GM19468 (cell line): ENCODE data around the gene KCNAB1.
"Not testable (repeated sequence)": the region's sequence is repeated elsewhere in the genome, so short reads cannot be mapped to it uniquely, and the experiment has no call there.

Source experiments
- ATAC-seq: cut with Tn5 transposase; IDR thresholded peaks from one replicate; pipeline ENCODE4 v1.9.1; 2021; ENCODE audit warnings: mild to moderate bottlenecking, moderate library complexity, moderate number of reproducible peaks; ENCODE audit not compliant: unreplicated experiment; ENCODE audit errors: extremely low read depth

KCNAB1 gene

DNA sequence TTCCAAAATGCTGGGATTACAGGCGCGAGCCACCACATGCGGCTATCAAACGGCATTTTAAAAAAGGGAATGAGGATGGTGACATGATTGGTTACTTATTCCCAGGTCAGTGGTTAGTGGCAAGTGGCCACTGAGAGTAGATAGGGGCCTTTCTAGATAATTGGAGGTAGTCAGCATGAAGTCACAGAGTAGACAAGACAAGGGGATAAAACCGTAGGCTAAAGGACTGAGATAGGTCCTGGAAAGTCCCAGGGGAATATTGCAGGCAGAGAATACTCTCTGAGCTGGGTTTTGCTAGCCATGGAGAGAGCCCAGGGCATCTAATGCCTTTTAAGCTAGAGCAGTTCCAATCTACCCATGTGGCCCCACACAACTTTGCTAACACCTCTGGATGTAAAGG lies 52.2 kb downstream of the KCNAB1 start:
- no peak for ATAC-seq

DNA sequence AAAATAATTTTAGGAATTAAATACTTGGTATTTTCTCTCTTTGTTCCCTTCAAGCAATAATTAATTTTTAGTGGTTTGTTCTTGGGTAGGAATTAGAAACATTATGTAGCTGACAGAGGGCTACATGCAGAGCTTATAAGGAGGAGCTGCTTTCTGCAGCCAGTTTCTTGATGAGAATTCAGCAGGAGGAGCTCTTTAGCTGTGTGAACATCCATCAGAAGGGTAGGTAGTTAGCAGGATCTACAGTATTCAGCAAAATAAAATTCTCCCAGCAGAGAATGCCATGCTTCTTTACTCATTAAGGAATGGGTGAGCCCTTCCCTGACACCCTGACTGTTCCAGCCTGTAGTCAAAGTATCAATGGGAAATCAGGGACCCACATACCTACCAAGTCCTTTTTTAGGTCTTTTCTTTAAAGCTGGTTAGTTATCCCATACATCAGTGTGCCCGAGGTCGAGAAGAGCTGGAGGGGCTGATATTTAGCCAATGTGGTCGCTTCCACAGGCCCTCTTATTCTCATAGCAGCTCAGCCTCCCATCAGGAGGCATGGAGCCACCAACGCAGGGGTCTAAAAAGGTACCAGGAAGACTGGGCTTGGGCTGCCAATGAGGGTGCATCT lies 54.0 kb downstream of the KCNAB1 start:
- ATAC-seq: no peak

DNA sequence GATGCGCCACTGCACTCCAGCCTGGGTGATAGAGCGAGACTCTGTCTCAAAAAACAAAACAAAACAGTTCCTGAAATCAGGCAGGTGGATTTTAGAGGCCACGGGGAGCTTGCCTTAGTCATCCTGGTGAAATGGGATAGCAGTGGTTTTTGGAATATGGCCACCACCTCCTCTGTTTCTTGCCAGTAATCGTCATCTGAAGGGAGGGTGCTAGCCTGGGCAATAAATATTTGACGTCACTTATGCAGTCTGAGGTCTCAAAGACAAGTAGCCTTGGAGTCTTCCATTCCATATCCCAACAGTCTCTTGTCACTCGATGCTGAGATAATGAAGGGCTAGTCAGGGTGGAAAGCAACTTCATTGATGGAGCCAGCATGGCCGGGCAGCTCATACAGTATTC lies 55.2 kb downstream of the KCNAB1 start:
- no peak for ATAC-seq

DNA sequence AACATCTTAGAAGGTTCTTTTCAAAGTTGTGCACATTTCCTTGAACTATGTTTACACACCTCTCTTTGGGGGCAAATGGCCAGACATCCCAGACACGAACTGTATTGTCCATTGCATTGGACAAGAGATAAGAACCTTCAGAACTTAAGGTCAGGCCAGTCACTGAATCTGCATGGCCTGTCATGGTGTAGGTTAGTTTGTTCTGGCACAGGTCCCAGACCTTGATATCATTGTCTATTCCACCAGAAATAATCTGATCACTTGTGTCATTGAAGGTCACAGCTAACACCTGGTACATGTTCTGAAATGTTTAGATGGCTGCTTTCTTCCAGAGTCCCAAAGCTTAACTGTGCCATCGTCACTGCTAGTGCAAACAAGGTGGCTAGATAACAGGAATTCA lies 55.7 kb downstream of the KCNAB1 start:
- no peak for ATAC-seq

DNA sequence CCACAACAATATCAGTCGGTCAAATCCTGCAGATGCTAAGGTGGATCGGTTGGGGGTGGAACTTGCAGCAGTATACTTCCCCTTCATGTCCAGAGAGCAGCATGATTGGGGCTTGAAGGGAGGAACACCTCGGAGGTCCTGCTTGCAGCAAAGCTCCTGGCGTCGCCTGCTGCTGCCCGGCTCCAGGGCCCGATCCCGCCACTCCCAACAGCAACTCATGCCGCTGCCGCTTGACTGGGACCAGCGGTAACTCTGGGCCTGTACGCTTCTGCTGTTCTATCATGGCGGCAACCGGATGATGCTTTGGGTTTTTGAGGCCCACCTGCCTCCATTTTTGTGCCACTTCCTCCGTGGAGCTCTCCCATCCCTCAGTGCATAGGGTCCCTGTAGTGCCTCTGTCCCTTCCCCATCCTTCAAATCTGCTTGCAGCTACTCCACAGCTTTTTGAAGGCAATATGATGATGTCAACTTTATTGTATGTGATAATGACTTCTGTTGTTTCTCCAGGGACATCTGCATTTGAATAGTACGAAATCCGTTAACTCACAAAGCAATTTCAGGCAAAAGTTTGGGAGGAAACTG lies 56.3 kb downstream of the KCNAB1 start:
- no peak for ATAC-seq

DNA sequence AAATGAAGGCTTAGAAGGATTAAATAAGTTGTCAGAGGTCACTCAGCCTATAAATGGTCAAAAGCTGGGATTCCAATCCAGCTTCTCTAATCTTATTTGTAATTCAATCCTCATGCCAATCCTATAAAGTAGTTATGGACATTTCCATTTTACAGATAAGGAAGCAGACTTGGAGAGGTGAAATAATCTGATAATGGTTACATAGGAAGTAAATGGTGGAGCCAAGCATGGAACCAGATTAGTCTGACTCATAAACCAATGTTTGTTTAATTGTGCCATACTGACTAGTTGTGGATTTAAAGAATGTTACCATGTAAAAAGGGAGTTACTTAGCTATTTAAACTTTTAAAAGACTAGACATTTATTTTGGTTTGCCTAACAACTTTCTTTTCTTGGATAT lies 59.7 kb downstream of the KCNAB1 start:
- ATAC-seq: no peak

DNA sequence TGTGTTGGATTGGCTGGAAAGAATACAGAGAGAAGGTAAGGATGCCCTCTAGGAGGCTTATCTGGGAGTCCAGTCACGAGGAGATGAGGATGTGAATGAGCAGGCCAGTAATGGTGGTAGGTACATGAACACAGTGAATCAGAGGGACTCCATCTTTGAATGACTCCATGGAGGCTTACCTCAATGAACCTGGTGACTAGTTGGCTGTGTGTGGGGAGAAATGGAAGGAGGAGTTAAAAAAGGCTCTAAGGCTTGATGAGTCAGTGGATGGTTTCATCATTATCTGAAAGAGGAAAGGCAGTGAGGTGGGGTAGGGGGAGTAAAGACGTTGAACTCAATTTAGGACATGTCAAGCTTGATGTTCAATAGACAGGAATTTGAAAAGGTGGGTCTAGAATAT lies 61.1 kb downstream of the KCNAB1 start:
- no peak for ATAC-seq

DNA sequence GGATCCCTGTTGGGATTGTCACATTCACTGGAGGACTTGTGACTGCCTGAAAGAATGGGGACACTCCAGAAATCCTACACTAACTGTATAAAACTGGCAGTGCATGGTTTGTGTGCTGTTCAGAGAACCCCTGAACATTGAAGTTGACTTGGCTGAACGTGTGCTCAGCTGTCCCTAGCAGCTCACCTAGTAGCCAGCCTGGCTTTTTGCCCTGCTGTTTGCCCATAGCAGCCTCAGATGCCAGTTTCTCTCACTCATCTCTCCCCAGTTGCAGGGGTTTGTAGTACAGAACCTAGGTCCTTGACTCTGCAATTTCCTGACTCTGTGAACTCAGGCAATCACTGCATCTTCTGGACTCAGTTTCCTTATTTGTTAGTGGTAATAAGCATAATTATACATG lies 63.0 kb downstream of the KCNAB1 start:
- no peak for ATAC-seq

DNA sequence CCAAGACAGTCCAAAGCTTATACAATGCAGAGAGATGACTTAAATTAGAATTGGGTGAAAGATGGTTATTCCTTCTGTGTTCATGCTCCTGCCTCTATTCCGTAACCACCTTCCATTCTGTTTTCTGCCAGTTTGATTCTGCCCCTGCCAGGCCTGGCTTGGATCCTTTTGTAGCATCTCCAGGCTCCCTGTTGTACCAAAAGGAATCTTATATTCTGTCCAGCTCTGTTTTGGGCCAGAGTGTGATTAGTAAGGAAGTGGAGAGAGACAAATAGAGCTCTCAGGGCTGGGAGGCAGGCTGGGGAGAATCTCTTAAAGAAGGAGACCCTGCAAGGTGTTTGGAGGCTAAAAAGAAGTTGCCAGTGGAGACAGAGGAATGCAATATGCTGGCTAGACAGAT lies 63.8 kb downstream of the KCNAB1 start:
- no peak for ATAC-seq

DNA sequence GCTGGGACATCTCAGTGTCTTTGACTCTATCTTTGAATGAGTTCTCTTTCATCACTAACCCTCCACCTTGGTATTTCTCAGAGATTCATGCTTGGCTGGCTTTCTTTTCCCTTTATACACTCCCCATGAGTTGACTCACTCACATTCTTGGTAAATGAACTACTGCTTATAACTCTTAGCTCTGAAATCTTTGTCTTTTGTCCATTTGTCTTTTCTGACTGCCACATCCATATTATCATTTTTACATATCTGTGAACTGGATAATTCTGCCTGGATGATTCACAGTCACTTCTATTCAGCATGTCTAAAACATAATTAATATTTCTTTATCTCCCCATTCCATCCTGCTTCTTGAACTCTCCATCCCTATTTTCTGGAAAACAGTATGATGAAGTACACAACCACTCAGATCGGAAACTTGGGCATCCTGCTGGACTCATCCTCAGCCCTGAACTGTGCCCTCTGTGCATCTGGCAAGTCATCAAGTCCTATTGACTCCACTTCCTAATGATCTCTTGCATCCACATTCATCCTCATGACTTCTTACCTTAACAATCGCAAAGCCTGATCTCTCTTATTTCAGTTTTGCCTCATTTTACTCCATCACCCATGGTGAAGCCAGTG lies 66.9 kb downstream of the KCNAB1 start:
- no peak for ATAC-seq

DNA sequence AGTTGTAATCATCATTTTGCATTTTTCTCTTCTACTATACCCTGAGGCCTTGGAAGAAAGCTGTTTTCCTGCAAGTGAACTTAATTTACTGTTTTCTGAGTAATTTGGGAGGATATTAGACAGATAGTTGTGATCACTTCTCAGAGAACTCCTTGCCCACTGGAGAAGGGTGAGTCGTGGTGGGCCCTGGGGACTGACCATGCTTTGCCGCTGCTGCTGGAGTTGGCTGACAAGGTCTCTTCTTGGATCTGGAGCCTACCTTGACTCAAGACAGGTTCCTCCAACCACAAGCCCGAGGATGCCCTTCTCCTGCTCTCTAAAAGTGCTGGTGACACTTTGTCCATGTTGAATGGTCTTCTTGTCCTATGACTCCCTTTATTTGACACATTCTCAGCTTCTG lies 68.4 kb downstream of the KCNAB1 start:
- no peak for ATAC-seq

DNA sequence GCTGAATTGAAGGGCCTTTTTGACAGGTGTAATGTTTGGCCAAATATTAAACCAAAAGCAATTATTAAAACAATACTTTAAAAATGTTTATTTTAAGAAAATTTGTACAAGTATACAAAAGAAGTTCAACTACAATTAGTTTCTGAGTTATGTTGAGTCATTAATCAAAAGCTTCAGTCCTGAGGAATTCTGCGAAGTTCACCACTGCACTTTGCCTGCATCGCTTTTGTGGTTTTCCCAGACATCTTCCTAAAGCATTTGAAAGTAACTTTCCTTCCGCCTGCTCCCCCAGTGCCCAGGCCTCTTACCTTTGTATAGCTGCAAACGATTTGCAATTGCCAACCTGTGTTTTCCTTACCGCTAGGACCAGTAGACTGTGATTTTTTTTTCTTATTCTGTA lies 69.5 kb downstream of the KCNAB1 start:
- ATAC-seq: no peak

DNA sequence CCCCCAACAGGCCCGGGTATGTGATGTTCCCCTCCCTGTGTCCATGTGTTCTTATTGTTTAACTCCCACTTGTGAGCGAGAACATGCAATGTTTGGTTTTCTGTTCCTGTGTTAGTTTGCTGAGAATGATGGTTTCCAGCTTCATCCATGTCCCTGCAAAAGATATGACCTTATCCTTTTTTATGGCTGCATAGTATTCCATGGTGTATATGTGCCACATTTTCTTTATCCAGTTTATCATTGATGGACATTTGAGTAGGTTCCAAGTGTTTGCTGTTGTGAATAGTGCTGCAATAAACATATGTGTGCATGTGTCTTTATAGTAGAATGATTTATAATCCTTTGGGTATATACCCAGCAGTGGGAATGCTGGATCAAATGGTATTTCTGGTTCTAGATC lies 74.6 kb downstream of the KCNAB1 start:
- not testable (repeated sequence) for ATAC-seq

DNA sequence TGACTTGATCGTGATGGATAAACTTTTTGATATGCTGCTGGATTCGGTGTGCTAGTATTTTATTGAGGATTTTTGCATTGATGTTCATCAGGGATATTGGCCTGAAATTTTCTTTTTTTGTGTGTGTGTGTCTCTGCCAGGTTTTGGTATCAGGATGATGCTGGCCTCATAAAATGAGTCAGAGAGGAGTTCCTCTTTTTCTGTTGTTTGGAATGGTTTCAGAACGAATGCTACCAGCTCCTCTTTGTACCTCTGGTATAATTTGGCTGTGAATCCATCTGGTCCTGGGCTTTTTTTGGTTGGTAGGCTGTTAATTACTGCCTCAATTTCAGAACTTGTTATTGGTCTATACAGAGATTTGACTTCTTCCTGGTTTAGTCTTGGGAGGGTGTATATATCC lies 76.8 kb downstream of the KCNAB1 start:
- ATAC-seq: not testable (repeated sequence)

DNA sequence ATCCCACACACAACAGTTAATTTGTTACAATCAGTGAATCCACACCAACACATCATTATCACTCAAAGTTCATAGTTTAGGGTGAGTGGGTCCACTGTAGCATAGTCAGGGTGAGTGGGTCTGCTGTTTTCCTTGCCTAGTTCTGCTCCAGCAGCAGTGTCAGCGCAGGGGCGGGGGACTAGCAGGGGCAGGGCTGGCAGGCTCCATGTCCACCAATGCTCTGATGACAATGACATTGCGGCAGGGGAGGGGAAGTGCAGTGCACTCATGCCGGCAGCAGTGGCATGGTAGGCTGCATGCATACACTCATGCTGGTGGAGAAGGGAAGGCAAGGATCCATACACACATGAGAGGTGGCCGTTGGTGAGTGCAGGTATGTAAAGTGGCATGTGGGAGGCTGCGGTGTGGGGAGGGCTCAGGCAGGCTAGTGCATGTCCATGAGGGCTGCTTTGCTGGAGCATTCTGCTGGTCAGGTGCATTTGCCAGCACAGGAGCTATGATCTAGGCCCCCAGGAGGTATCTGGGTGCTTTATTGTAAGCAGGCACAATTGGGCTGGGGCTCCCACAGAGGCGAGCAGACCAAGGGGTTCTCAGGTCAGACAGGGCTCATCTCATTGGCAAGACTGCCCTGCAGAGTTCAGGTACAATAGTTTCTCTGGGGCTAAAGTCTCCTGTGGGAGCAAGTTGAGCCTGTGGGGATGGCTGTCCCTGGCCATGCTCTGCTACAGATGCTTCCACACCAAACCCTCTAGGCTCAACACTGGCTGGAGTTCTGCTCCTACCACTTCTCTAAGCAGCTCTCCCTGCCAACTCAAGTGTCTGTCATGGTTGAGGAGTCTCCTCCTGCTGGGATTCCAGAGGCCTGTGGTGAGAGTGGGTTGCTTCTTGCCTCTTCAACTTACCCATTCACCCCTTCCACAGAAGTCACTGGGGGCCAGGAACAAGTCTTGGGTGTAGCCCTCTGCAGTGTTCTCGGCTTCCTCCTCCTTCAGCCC lies 81.3 kb downstream of the KCNAB1 start:
- ATAC-seq: no peak

DNA sequence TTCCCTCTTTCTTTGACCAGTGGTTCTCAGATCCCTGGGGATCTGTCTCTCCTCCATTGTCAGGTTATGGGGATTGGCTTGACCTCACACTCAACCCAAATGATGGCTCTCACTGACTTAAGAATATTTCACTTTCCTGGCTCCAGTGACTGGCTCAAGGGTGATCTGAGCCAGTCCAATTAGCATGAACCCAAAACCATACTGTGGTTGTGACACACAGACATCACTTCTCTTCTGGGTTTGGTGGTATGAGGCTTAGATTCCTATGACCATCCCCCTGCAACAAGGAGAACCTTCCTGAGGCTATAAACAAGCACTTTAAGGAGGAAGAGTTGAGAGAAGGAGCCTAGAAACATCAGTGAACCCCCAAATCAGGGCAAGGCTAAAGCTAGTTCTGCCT lies 85.8 kb downstream of the KCNAB1 start:
- no peak for ATAC-seq

DNA sequence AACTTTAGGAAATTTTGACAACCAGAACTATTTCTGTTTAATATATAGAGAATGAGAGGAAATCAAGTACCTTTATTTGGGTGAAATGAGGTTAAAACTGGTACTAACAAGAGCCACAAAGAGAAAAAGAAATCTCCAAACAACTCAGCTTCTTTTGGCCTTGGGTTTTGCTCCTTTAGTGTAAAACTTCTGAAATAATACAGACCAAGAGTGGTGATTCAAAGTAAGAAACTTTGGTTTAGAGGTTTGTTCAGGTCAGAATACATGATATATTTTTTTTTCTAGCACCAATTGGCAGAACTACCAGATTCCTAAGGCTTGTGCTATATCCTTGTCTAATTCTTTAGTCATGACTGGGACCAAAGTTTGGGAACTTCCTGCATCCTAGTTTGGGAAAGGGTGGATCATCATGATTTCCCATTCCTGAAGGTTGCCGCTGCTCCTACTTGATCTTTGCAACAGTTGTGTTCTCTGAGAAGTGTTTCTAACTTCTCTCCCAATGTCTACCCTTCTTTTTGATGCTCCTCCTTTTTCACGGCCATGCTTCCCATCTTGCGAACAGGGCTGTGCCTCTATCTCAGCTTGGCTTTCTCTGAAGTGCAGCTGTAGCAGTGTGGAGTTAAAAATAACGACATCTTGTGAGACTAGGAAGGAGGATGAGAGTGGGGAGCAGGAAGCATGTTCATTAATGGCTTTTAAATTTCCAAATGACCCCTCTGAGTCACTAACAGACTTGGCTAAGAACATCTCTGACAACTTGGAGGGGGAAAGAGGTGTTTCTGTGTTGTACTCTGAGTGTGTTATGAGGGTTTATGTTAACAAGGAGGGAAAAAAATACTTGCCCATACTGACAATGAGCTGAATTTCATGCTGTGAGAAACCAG lies 87.7 kb downstream of the KCNAB1 start:
- no peak for ATAC-seq

DNA sequence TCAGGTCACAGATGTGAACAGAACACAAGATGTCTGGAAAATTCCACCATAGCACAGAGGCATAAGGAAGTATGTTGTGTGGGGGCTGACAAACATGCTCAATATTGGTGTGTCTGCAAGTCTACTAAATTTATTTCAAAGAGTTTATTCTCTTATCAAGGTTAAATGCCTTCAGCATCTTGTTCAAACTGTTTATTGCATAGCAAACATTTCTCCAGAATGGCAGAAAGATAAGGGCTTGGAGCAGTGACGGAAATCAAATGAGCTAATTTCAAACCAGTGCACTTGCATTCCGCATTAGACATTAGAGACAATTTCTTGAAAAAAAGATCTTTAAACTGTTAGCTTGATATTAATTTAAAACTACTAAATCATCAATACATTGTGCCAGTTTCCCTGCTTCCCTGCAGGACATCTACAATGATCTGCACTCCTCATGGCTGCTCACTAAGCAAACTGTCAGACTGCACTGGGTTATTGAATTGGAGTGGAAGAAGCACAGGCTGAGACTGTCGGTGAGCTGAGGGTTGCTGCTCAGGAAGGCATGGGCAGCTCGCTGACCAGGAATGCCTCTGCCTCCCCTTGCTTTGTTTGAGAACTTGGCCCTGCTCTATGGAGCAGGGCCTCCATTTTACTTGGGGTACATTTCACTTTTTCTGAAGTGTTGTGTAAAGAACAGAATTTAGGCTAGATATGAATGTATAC lies 89.4 kb downstream of the KCNAB1 start:
- ATAC-seq: no peak

DNA sequence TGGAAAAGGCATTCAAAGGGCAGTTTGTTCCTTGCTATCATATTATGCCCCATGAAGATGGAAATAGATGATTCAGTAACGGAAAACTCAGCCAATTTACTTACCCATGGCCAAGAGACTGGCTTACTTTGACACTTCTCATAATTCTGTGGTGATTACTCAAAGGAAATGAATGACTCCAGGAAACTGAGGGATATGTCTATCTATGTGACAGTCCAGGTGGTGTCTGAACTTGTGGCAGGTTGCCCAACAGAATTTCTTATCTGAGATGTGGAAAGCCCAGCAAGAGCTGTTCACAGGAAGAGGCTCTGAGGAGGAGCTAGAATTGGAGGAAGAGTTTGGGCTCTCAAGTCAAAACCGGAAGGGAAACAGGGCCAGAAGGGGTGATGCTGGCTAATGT lies 91.2 kb downstream of the KCNAB1 start:
- no peak for ATAC-seq
